Measurements from ENCODE around the gene ENG.
"Not testable (repeated sequence)": the region's sequence is repeated elsewhere in the genome, so short reads cannot be mapped to it uniquely, and the experiment has no call there.

ENG gene

DNA sequence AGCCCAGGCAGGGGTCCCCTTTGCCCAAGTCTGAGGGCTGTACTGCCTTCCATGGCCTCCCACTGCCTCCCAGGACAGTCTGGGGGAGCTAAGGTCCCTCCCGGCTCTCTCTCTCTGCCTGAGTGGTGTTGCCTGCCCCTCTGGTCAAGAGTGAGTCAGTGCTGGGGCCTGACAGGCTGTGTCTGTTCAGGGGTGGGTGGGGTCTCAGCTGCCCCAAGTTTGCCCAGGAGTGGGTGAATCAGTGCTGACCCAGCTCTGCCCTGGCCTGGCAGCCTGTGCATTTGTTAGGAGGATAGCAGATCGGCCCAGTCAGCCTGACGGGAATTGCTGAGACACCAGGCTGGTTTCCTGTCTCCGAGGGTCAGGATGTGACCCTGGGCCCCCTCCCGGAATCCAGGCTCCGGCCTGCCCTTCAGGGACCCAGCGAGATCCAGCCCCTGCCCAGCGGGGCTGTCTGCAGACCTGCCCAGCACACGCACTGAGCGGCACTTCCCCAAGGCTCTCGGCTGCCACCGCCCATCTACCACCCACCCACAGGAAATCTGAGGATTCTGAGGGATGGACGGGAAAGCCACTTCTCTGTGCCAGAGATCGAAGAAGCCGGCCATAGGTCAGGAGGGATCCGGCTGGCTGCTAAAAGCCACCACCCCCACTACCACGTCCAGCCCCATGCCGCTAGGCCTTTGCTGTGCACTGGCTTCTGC is 15.9 kb downstream of the ENG start:
- Histone ChIP-seq H3K4me2 (ENCODE audit: insufficient read depth, low read length) (no peak overlapping the region), H3K27me3 (ENCODE audit: insufficient read depth, low read length, poor library complexity) (no peaks in the 10 kb centered on the region), H2AFZ (ENCODE audit: low read depth, low read length) (no peak overlapping the region), H3K9me3 (ENCODE audit: insufficient read depth, low read length, severe bottlenecking) (no peaks in the 10 kb centered on the region), H3K9ac (ENCODE audit: low read depth, low read length) (no peak overlapping the region), H4K20me1 (ENCODE audit: insufficient read depth, low read length) (no peaks in the 10 kb centered on the region), H3K4me1 (ENCODE audit: insufficient read depth, low read length) (no peaks in the 10 kb centered on the region), H3K36me3 (ENCODE audit: insufficient read depth, low read length) (no peaks in the 10 kb centered on the region), H3K27ac (ENCODE audit: low read length) (no peak overlapping the region), H3K4me3 (ENCODE audit: low read depth in 1 of 2, low read length in 2 of 2) (no peak overlapping the region), H3K79me2 (ENCODE audit: insufficient read depth, low read length) (no peaks in the 10 kb centered on the region)
- ATAC-seq (ENCODE audit: insufficient read depth, low read depth) = no peak
- TF ChIP-seq, protein P1, sequence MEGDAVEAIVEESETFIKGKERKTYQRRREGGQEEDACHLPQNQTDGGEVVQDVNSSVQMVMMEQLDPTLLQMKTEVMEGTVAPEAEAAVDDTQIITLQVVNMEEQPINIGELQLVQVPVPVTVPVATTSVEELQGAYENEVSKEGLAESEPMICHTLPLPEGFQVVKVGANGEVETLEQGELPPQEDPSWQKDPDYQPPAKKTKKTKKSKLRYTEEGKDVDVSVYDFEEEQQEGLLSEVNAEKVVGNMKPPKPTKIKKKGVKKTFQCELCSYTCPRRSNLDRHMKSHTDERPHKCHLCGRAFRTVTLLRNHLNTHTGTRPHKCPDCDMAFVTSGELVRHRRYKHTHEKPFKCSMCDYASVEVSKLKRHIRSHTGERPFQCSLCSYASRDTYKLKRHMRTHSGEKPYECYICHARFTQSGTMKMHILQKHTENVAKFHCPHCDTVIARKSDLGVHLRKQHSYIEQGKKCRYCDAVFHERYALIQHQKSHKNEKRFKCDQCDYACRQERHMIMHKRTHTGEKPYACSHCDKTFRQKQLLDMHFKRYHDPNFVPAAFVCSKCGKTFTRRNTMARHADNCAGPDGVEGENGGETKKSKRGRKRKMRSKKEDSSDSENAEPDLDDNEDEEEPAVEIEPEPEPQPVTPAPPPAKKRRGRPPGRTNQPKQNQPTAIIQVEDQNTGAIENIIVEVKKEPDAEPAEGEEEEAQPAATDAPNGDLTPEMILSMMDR (IDR thresholded peaks at IDR 0.05; ENCODE audit: borderline replicate concordance, extremely low read depth, low read length, poor library complexity, severe bottlenecking) = no peak
- no peak for DNase-seq

DNA sequence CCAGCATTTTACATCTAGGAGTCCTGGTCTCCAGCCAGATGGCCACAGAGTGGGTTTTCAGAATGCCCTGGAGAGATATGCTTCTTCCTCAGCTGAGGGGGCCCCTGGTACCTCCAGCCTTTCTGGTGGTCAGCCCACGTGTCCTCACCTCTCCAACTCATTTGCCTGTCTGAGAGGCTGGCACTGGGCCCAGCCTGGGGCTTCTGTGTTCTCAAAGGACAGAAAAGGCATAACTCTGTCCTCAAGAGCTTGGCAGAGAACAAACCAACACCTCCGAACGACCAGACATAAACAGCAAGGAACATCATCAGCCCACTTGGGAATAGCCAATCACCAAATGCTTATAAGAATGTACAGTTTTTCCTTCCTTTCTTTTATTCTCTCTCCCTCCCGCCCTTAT is 17.1 kb downstream of the ENG start:
- Histone ChIP-seq H3K4me2 (ENCODE audit: insufficient read depth, low read length) (no peak overlapping the region), H3K4me1 (ENCODE audit: insufficient read depth, low read length) (no peaks in the 10 kb centered on the region), H3K4me3 (ENCODE audit: low read depth in 1 of 2, low read length in 2 of 2) (no peak overlapping the region), H3K27ac (ENCODE audit: low read length) (no peak overlapping the region), H3K36me3 (ENCODE audit: insufficient read depth, low read length) (no peaks in the 10 kb centered on the region), H2AFZ (ENCODE audit: low read depth, low read length) (no peak overlapping the region), H3K9ac (ENCODE audit: low read depth, low read length) (no peak overlapping the region), H3K9me3 (ENCODE audit: insufficient read depth, low read length, severe bottlenecking) (no peaks in the 10 kb centered on the region), H4K20me1 (ENCODE audit: insufficient read depth, low read length) (no peaks in the 10 kb centered on the region), H3K79me2 (ENCODE audit: insufficient read depth, low read length) (no peaks in the 10 kb centered on the region), H3K27me3 (ENCODE audit: insufficient read depth, low read length, poor library complexity) (no peaks in the 10 kb centered on the region)
- ATAC-seq (ENCODE audit: insufficient read depth, low read depth) = no peak
- TF ChIP-seq, protein P1 (IDR thresholded peaks at IDR 0.05; ENCODE audit: borderline replicate concordance, extremely low read depth, low read length, poor library complexity, severe bottlenecking) = no peak
- TF ChIP-seq EZH2 (IDR thresholded peaks at IDR 0.05; ENCODE audit: borderline replicate concordance, low read depth, low read length, severe bottlenecking) = no peak
- DNase-seq = no peak

DNA sequence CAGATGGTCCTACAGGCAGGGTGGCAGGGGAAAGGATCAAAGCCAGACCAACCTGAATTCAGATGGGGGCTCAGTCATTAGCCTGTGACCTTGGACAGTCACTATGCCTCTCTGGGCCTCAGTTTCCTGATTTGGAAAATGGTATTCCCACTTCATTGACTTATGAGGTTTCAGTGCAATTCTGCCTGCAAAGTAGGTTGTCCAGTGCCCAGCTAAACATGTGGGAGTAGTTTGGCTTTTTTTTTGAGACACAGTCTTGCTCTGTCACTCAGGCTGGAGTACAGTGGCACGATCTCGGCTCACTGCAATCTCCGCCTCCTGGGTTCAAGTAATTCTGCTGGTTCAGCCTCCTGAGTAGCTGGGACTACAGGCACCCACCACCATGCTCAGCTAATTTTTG is 17.9 kb downstream of the ENG start:
- not testable (repeated sequence) for H3K9ac ChIP-seq (ENCODE audit: low read depth, low read length); H4K20me1 ChIP-seq (ENCODE audit: insufficient read depth, low read length); ATAC-seq (ENCODE audit: insufficient read depth, low read depth); H3K27me3 ChIP-seq (ENCODE audit: insufficient read depth, low read length, poor library complexity); H3K4me3 ChIP-seq (ENCODE audit: low read depth in 1 of 2, low read length in 2 of 2); H3K36me3 ChIP-seq (ENCODE audit: insufficient read depth, low read length); H3K27ac ChIP-seq (ENCODE audit: low read length); H3K4me1 ChIP-seq (ENCODE audit: insufficient read depth, low read length); DNase-seq; H3K9me3 ChIP-seq (ENCODE audit: insufficient read depth, low read length, severe bottlenecking); H3K4me2 ChIP-seq (ENCODE audit: insufficient read depth, low read length); H2AFZ ChIP-seq (ENCODE audit: low read depth, low read length); H3K79me2 ChIP-seq (ENCODE audit: insufficient read depth, low read length)

DNA sequence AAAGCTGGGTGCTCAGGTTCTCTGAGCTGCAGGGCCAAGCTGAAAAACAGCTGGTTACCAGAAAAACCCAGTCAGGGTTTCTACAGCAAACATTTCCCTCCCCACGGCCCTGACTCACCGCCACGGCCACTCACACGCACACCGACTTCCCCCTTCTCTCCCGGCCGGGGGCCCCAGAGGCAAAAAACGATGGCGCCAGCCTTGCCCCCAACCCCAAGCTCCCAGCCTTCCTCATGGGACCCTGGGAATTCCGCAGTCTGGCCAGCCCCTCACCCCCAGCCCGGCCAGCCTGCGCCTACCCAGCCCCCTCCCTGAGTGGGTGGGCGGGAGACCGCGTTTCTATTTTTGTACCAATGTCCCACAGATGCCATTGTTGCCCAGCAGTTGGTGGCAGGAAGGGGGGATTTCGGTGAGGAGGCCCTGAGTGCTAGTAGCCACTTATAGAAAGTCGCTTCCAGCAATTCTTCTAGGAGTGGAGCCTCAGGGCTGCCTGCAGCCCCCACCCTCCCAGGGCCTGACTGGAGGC is 18.4 kb downstream of the ENG start:
- Histone ChIP-seq H3K27ac (ENCODE audit: low read length) (no peak overlapping the region), H3K4me3 (ENCODE audit: low read depth in 1 of 2, low read length in 2 of 2) (no peak overlapping the region), H3K9me3 (ENCODE audit: insufficient read depth, low read length, severe bottlenecking) (no peaks in the 10 kb centered on the region), H3K27me3 (ENCODE audit: insufficient read depth, low read length, poor library complexity) (no peaks in the 10 kb centered on the region), H2AFZ (ENCODE audit: low read depth, low read length) (no peak overlapping the region), H4K20me1 (ENCODE audit: insufficient read depth, low read length) (no peaks in the 10 kb centered on the region), H3K4me2 (ENCODE audit: insufficient read depth, low read length) (no peak overlapping the region), H3K9ac (ENCODE audit: low read depth, low read length) (no peak overlapping the region), H3K79me2 (ENCODE audit: insufficient read depth, low read length) (no peaks in the 10 kb centered on the region), H3K4me1 (ENCODE audit: insufficient read depth, low read length) (no peaks in the 10 kb centered on the region), H3K36me3 (ENCODE audit: insufficient read depth, low read length) (no peaks in the 10 kb centered on the region)
- ATAC-seq (ENCODE audit: insufficient read depth, low read depth) (no peak), DNase-seq (no peak)
- TF ChIP-seq, protein P1 (IDR thresholded peaks at IDR 0.05; ENCODE audit: borderline replicate concordance, extremely low read depth, low read length, poor library complexity, severe bottlenecking) = no peak
- TF ChIP-seq EZH2 (IDR thresholded peaks at IDR 0.05; ENCODE audit: borderline replicate concordance, low read depth, low read length, severe bottlenecking) = no peak

Measured in DND-41 (cell line).